H9 (cell line): ENCODE data around the gene ZMYND11. TPM values are rescaled to one million over a fixed set of nuclear protein-coding genes. Genes with fewer than 3 reads are reported as not detected.

ENCODE experiments used
- DNase-seq: peaks from one replicate; pipeline ENCODE4 v3.0.0-alpha.2; 2017
- H2AFZ ChIP-seq: one replicate; pipeline ENCODE4 v1.6.1; 2013; ENCODE audit warnings: mild to moderate bottlenecking, low read length, control low read depth, moderate library complexity
- H2AK5ac ChIP-seq: 2 replicates; pipeline ENCODE4 v1.6.1; 2013; ENCODE audit warnings: low read length, control low read depth, mixed read lengths; ENCODE audit not compliant: insufficient read length
- H2BK120ac ChIP-seq: one replicate; pipeline ENCODE4 v1.6.1; 2013; ENCODE audit warnings: low read depth, mild to moderate bottlenecking, low read length, control low read depth, inconsistent platforms; ENCODE audit not compliant: poor library complexity, severe bottlenecking
- H2BK12ac ChIP-seq: 2 replicates; pipeline ENCODE4 v1.6.1; 2013; ENCODE audit warnings: low read length, control low read depth, mixed read lengths, low read depth; ENCODE audit not compliant: insufficient read length
- H2BK15ac ChIP-seq: 2 replicates; pipeline ENCODE4 v1.6.1; 2013; ENCODE audit warnings: low read depth, low read length, control low read depth
- H2BK20ac ChIP-seq: one replicate; pipeline ENCODE4 v1.6.1; 2013; ENCODE audit warnings: low read depth, mild to moderate bottlenecking, low read length, control low read depth, inconsistent platforms; ENCODE audit not compliant: poor library complexity, severe bottlenecking
- H2BK5ac ChIP-seq: 2 replicates; pipeline ENCODE4 v1.6.1; 2013; ENCODE audit warnings: low read length, control low read depth, mixed read lengths; ENCODE audit not compliant: insufficient read length
- H3K14ac ChIP-seq: 2 replicates; pipeline ENCODE4 v1.6.1; 2013; ENCODE audit warnings: low read length, control low read depth; ENCODE audit not compliant: insufficient read depth
- H3K18ac ChIP-seq: 2 replicates; pipeline ENCODE4 v1.6.1; 2013; ENCODE audit warnings: low read depth, mild to moderate bottlenecking, mixed read lengths, low read length, control low read depth; ENCODE audit not compliant: insufficient read length
- H3K23ac ChIP-seq: 2 replicates; pipeline ENCODE4 v1.6.1; 2013; ENCODE audit warnings: low read length, control low read depth, mixed read lengths, low read depth; ENCODE audit not compliant: insufficient read length
- H3K23me2 ChIP-seq: 2 replicates; pipeline ENCODE4 v1.6.1; 2013; ENCODE audit warnings: low read depth, mild to moderate bottlenecking, mixed read lengths, low read length, control low read depth; ENCODE audit not compliant: insufficient read length, poor library complexity, severe bottlenecking
- H3K27ac ChIP-seq: 2 replicates; pipeline ENCODE4 v1.5.1; 2013; ENCODE audit warnings: low read length, control low read depth, mixed read lengths, low read depth; ENCODE audit not compliant: insufficient read length
- H3K27me3 ChIP-seq: 2 replicates; pipeline ENCODE4 v1.6.1; 2013; ENCODE audit warnings: low read length, control low read depth, inconsistent platforms; ENCODE audit not compliant: insufficient read depth
- H3K4ac ChIP-seq: 2 replicates; pipeline ENCODE4 v1.6.1; 2013; ENCODE audit warnings: low read depth, mild to moderate bottlenecking, control low read depth, inconsistent platforms, low read length, moderate library complexity
- H3K4me1 ChIP-seq: 2 replicates; pipeline ENCODE4 v1.6.1; 2013; ENCODE audit warnings: low read length, control low read depth, inconsistent platforms; ENCODE audit not compliant: insufficient read depth
- H3K4me2 ChIP-seq: 2 replicates; pipeline ENCODE4 v1.6.1; 2013; ENCODE audit warnings: low read length, control low read depth, mixed read lengths; ENCODE audit not compliant: insufficient read length, insufficient read depth
- H3K56ac ChIP-seq: 2 replicates; pipeline ENCODE4 v1.6.1; 2013; ENCODE audit warnings: low read depth, mild to moderate bottlenecking, mixed read lengths, low read length, control low read depth; ENCODE audit not compliant: insufficient read length
- H3K79me1 ChIP-seq: 2 replicates; pipeline ENCODE4 v1.6.1; 2013; ENCODE audit warnings: low read depth, mild to moderate bottlenecking, moderate library complexity, low read length, control low read depth, inconsistent platforms; ENCODE audit not compliant: insufficient read depth, poor library complexity, severe bottlenecking
- H3K79me2 ChIP-seq: 2 replicates; pipeline ENCODE4 v1.6.1; 2013; ENCODE audit warnings: low read length, control low read depth, inconsistent platforms; ENCODE audit not compliant: insufficient read depth
- H3K9ac ChIP-seq: 2 replicates; pipeline ENCODE4 v1.6.1; 2013; ENCODE audit warnings: low read length, control low read depth, mixed read lengths; ENCODE audit not compliant: insufficient read length; ENCODE audit errors: extremely low read depth
- H3K9me3 ChIP-seq: one replicate; pipeline ENCODE4 v1.6.1; 2013; ENCODE audit warnings: low read depth, low read length, inconsistent platforms; ENCODE audit not compliant: control insufficient read depth
- H3T11ph ChIP-seq: one replicate; pipeline ENCODE4 v1.6.1; 2013; ENCODE audit warnings: mild to moderate bottlenecking, low read length, control low read depth, inconsistent platforms
- H4K20me1 ChIP-seq: one replicate; pipeline ENCODE4 v1.6.1; 2013; ENCODE audit not compliant: control insufficient read depth, insufficient read length, insufficient read depth
- H4K5ac ChIP-seq: 2 replicates; pipeline ENCODE4 v1.6.1; 2013; ENCODE audit warnings: low read depth, mild to moderate bottlenecking, mixed read lengths, low read length, control low read depth; ENCODE audit not compliant: insufficient read length
- H4K8ac ChIP-seq: replicated peaks from 2 replicates; pipeline ENCODE4 v1.6.1; 2013; ENCODE audit warnings: low read length, control low read depth, mixed read lengths, low read depth; ENCODE audit not compliant: insufficient read length
- H4K91ac ChIP-seq: 2 replicates; pipeline ENCODE4 v1.6.1; 2013; ENCODE audit warnings: low read depth, mild to moderate bottlenecking, moderate library complexity, mixed read lengths, low read length, control low read depth; ENCODE audit not compliant: insufficient read length
- H3K27ac Mint-ChIP-seq, 3 experiments: 2 replicates in 2 of 3; 3 replicates in 1 of 3; pipeline ENCODE4 v1.8.0; 2020 to 2021; ENCODE audit warnings: mixed read lengths in 3 of 3, mild to moderate bottlenecking in 1 of 3, moderate library complexity in 1 of 3
- H3K27me3 Mint-ChIP-seq: 2 replicates; pipeline ENCODE4 v1.8.0; 2021; ENCODE audit warnings: low read depth, mild to moderate bottlenecking, moderate library complexity, mixed read lengths
- H3K36me3 Mint-ChIP-seq, 3 experiments: 2 replicates in 2 of 3; 3 replicates in 1 of 3; pipeline ENCODE4 v1.8.0; 2020 to 2021; ENCODE audit warnings: low read depth in 3 of 3, mixed read lengths in 3 of 3; ENCODE audit not compliant: insufficient read depth in 1 of 3
- H3K4me1 Mint-ChIP-seq, 2 experiments: 2 replicates each; pipeline ENCODE4 v1.8.0; 2020; ENCODE audit warnings: mixed read lengths in 2 of 2
- H3K4me3 Mint-ChIP-seq, 2 experiments: 2 replicates in 1 of 2; 3 replicates in 1 of 2; pipeline ENCODE4 v1.8.0; 2020 to 2021; ENCODE audit warnings: mild to moderate bottlenecking in 2 of 2, mixed read lengths in 2 of 2, moderate library complexity in 1 of 2
- H3K9me3 Mint-ChIP-seq, 2 experiments: 2 replicates in 1 of 2; 3 replicates in 1 of 2; pipeline ENCODE4 v1.8.0; 2020; ENCODE audit warnings: mild to moderate bottlenecking in 2 of 2, mixed read lengths in 2 of 2, moderate library complexity in 1 of 2
- CTCF ChIP-seq: fragments of 200-600 bp; sonication (generic); conservative IDR thresholded peaks from 3 replicates; pipeline ENCODE4 v1.8.0; 2021; ENCODE audit warnings: antibody characterized with exemption, mild to moderate bottlenecking
- WGBS: extraction: QIAGEN DNeasy Blood & Tissue Kit; methylation state at CpG from one replicate; pipeline ENCODE4 v1.1.7; 2013; ENCODE audit warnings: missing lambda C conversion rate, low lambda C conversion rate, mixed read lengths; ENCODE audit not compliant: insufficient read length; ENCODE audit errors: extremely low coverage; 5-methylcytosine and 5-hydroxymethylcytosine counted together
- total RNA-seq: library from RNA; stranded (reverse); gene quantifications from 2 replicates; pipeline ENCODE4 v1.2.1, GENCODE V29; 2021

The ZMYND11 gene
- total RNA-seq, 1 experiment from 2014 or later, result 33.7 TPM

GRCh38 chr10:275680-276079 is 140.4 kb downstream of the ZMYND11 start:
- Histone ChIP-seq H3K27ac (no peak overlapping the region), H3T11ph (no peak overlapping the region), H3K79me2 (no peaks in the 10 kb centered on the region), H3K4me2 (no peak overlapping the region), H3K56ac (no peak overlapping the region), H3K14ac (no peak overlapping the region; the same call in 1 of the 2 replicates), H3K9me3 (no peaks in the 10 kb centered on the region), H4K8ac (no peak overlapping the region), H3K4ac (no peak overlapping the region), H3K18ac (no peak overlapping the region), H3K4me1 (no peaks in the 10 kb centered on the region), H2BK5ac (no peak overlapping the region), H3K23me2 (peaks cover 4% of the 10 kb centered on the region), H2BK20ac (no peak overlapping the region), H2AK5ac (no peak overlapping the region), H2BK12ac (no peak overlapping the region), H2BK15ac (no peak overlapping the region), H2AFZ (no peak overlapping the region), H3K9ac (no peak overlapping the region), H3K79me1 (no peaks in the 10 kb centered on the region), H3K27me3 (no peaks in the 10 kb centered on the region), H4K5ac (no peak overlapping the region), H3K23ac (no peak overlapping the region), H2BK120ac (no peak overlapping the region), H4K91ac (no peak overlapping the region), H4K20me1 (no peaks in the 10 kb centered on the region)
- no peak for TF ChIP-seq CTCF
- Mint-ChIP-seq H3K9me3 (no peaks in the 10 kb centered on the region), H3K4me1 (peaks cover 6 to 7% of the 10 kb centered on the region in 2 experiments), H3K27ac (0 out of 7 replicates have a peak overlapping the region, but pooled peaks of 1 of the 3 experiments have one; percentile 36), H3K4me3 (no peak overlapping the region), H3K27me3 (no peaks in the 10 kb centered on the region), H3K36me3 (peaks cover 0 to 12% (median 4%) of the 10 kb centered on the region in 3 experiments; a peak in 5 of 7 replicates)
- no CpG with 5 or more reads among the region's 18 CpGs for WGBS
- no peak for DNase-seq
